Type B pancreatic cell (in vitro differentiated cells): Measurements from ENCODE around the gene POGLUT3. TPM values are rescaled to one million over a fixed set of nuclear protein-coding genes. Genes with fewer than 3 reads are reported as not detected.

ENCODE experiments used
- DNase-seq: peaks from one replicate; pipeline ENCODE4 v3.0.0; 2021; ENCODE audit warnings: mixed read lengths; ENCODE audit not compliant: unreplicated experiment; ENCODE audit errors: extremely low spot score
- H3K27ac Mint-ChIP-seq: 2 replicates; pipeline ENCODE4 v1.8.0; 2021; ENCODE audit warnings: mild to moderate bottlenecking, mixed read lengths
- H3K27me3 Mint-ChIP-seq: 2 replicates; pipeline ENCODE4 v1.8.0; 2021; ENCODE audit warnings: mixed read lengths
- H3K36me3 Mint-ChIP-seq: 2 replicates; pipeline ENCODE4 v1.8.0; 2021; ENCODE audit warnings: mixed read lengths
- H3K4me1 Mint-ChIP-seq: one replicate; pipeline ENCODE4 v1.8.0; 2021; ENCODE audit warnings: mixed read lengths; ENCODE audit not compliant: unreplicated experiment
- H3K4me3 Mint-ChIP-seq: 2 replicates; pipeline ENCODE4 v1.8.0; 2021; ENCODE audit warnings: mild to moderate bottlenecking, mixed read lengths
- H3K9me3 Mint-ChIP-seq: 2 replicates; pipeline ENCODE4 v1.8.0; 2021; ENCODE audit warnings: mixed read lengths
- CTCF ChIP-seq: fragments of 200-600 bp; sonication (generic); conservative IDR thresholded peaks from 2 replicates; pipeline ENCODE4 v1.5.0; 2021; ENCODE audit warnings: antibody characterized with exemption, mild to moderate bottlenecking
- total RNA-seq: library from RNA; stranded (reverse); gene quantifications from 2 replicates; pipeline ENCODE4 v1.2.1, GENCODE V29; 2021; ENCODE audit warnings: low replicate concordance

Gene POGLUT3
- total RNA-seq, 1 donor from 2014 or later: 23.8 TPM

- peaks cover 4% of the 10 kb centered on the region for H3K27me3 Mint-ChIP-seq
- no peaks in the 10 kb centered on the region for H3K9me3 Mint-ChIP-seq
- H3K4me3 Mint-ChIP-seq: no peak overlapping the region
- no peaks in the 10 kb centered on the region for H3K36me3 Mint-ChIP-seq
- no peak for DNase-seq
- peaks cover 33% of the 10 kb centered on the region for H3K4me1 Mint-ChIP-seq
- TF ChIP-seq CTCF: no peak
- peak overlapping the region; percentile 90 for H3K27ac Mint-ChIP-seq
Observed at GRCh38 chr11:108501396-108501795, 3.2 kb upstream of the POGLUT3 start.

- H3K4me1 Mint-ChIP-seq: peaks cover 38% of the 10 kb centered on the region
- H3K27ac Mint-ChIP-seq: peak overlapping the region; percentile 90
- DNase-seq: no peak
- peaks cover 4% of the 10 kb centered on the region for H3K27me3 Mint-ChIP-seq
- no peaks in the 10 kb centered on the region for H3K36me3 Mint-ChIP-seq
- H3K4me3 Mint-ChIP-seq: peak overlapping the region; percentile 81
- no peak for TF ChIP-seq CTCF
- no peaks in the 10 kb centered on the region for H3K9me3 Mint-ChIP-seq
Observed at GRCh38 chr11:108500721-108501120, 2.5 kb upstream of the POGLUT3 start.

GRCh38 chr11:108500169-108500568, 2.0 kb upstream of the POGLUT3 start:
- Mint-ChIP-seq H3K4me1 (peaks cover 38% of the 10 kb centered on the region), H3K9me3 (no peaks in the 10 kb centered on the region), H3K27ac (peak overlapping the region; percentile 90), H3K27me3 (peaks cover 4% of the 10 kb centered on the region), H3K4me3 (peak overlapping the region; percentile 81), H3K36me3 (no peaks in the 10 kb centered on the region)
- DNase-seq: no peak
- TF ChIP-seq CTCF: no peak

- peak overlapping the region; percentile 90 for H3K27ac Mint-ChIP-seq
- peaks cover 9% of the 10 kb centered on the region for H3K36me3 Mint-ChIP-seq
- H3K27me3 Mint-ChIP-seq: peaks cover 4% of the 10 kb centered on the region
- peaks cover 43% of the 10 kb centered on the region for H3K4me1 Mint-ChIP-seq
- DNase-seq: no peak
- TF ChIP-seq CTCF: no peak
- H3K9me3 Mint-ChIP-seq: no peaks in the 10 kb centered on the region
- peak overlapping the region; percentile 89 for H3K4me3 Mint-ChIP-seq
Observed at GRCh38 chr11:108498816-108499408, 728 bp upstream of the POGLUT3 start.

GRCh38 chr11:108497317-108498045, 703 bp downstream of the POGLUT3 start:
- peaks cover 4% of the 10 kb centered on the region for H3K27me3 Mint-ChIP-seq
- peaks cover 10% of the 10 kb centered on the region for H3K36me3 Mint-ChIP-seq
- peak overlapping the region; percentile 98 for H3K27ac Mint-ChIP-seq
- TF ChIP-seq CTCF: no peak
- H3K4me3 Mint-ChIP-seq: peak overlapping the region; percentile 97
- DNase-seq: peak; percentile 77
- H3K4me1 Mint-ChIP-seq: peaks cover 43% of the 10 kb centered on the region
- H3K9me3 Mint-ChIP-seq: no peaks in the 10 kb centered on the region
